GM23248 (cell line): ENCODE data around the gene LRRC38.

Source experiments
- EZH2 ChIP-seq: fragments of 200-600 bp; sonication (generic); IDR thresholded peaks from 2 replicates; pipeline ENCODE4 v1.6.1; 2018; ENCODE audit warnings: antibody characterized with exemption, mild to moderate bottlenecking; ENCODE audit not compliant: insufficient read depth, poor library complexity, severe bottlenecking
- EZH2phosphoT487 ChIP-seq: fragments of 200-600 bp; sonication (generic); IDR thresholded peaks from 2 replicates; pipeline ENCODE4 v1.6.1; 2018; ENCODE audit warnings: antibody characterized with exemption, moderate library complexity, mild to moderate bottlenecking, low read depth; ENCODE audit not compliant: insufficient read depth

GRCh38 chr1:13505020-13505419 lies 8.8 kb downstream of the LRRC38 start:
- TF ChIP-seq EZH2, result no peak
- TF ChIP-seq EZH2phosphoT487, result no peak
